Brain microvascular endothelial cell (primary cell): ENCODE measurements around the gene LMAN2.
A peak's percentile ranks its signal among the peaks of the same experiment; 100 is the strongest.

ENCODE experiments used
- DNase-seq: peaks from one replicate; pipeline ENCODE4 v3.0.0-alpha.2; 2020
- H3K27ac ChIP-seq: fragments of 250-450 bp; sonication (Bioruptor Pico); 2 replicates; pipeline ENCODE4 v1.5.1; 2020; ENCODE audit warnings: mild to moderate bottlenecking, moderate library complexity
- H3K27me3 ChIP-seq: fragments of 250-450 bp; sonication (Bioruptor Pico); replicated peaks from 2 replicates; pipeline ENCODE4 v1.5.1; 2020; ENCODE audit warnings: mild to moderate bottlenecking
- H3K36me3 ChIP-seq: fragments of 250-450 bp; sonication (Bioruptor Pico); replicated peaks from 2 replicates; pipeline ENCODE4 v1.5.1; 2020; ENCODE audit warnings: mild to moderate bottlenecking
- H3K4me3 ChIP-seq: 2 replicates; pipeline ENCODE4 v1.5.1; 2011; ENCODE audit warnings: low read depth, mild to moderate bottlenecking, control low read depth, low read length, moderate library complexity
- CTCF ChIP-seq: IDR thresholded peaks from 2 replicates; pipeline ENCODE4 v1.5.1; 2011; ENCODE audit warnings: low read depth, mild to moderate bottlenecking, moderate library complexity, low read length, control low read depth, inconsistent platforms; ENCODE audit errors: missing control alignments
- in situ Hi-C: cut with HindIII; loops from 2 replicates; pipeline ENCODE4 v1.10.0; 2017; ENCODE audit warnings: low sequenced_read_pairs, low pct_ligation_motif_present

LMAN2 gene

DNA sequence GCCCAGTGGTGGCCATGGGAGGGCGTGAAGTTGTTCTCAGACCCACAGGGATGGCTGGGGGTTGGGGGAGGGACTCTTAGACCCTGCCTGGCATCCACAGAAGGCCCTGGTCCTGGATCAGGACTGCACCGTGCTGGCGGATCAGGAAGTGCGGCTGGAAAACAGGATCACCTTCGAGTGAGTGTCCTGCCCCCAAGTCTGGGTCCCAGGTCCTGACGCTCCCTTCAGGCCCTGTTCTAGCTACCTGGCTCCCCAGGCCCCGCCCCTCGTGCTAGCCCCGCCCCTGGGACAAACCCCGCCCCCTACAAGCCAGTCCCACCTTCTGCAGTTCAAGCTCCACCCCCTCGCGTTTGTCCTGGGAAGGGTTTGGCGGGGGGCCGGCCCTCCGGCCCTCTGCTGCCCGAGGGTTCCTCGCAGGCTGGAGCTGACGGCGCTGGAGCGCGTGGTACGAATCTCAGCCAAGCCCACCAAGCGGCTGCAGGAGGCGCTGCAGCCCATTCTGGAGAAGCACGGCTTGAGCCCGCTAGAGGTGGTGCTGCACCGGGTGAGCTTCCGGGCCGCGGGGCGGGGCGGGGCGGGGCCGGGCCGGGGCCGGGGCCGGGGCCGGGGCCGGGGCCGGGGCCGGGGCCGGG is 19.1 kb upstream of the LMAN2 start:
- no peaks in the 10 kb centered on the region for H3K36me3 ChIP-seq
- in situ Hi-C loops, result no loop called here
- DNase-seq, result peak; percentile 87
- TF ChIP-seq CTCF, result peak; percentile 77
- H3K27ac ChIP-seq, result no peak overlapping the region
- no peaks in the 10 kb centered on the region for H3K27me3 ChIP-seq
- peak overlapping the region; percentile 49 for H3K4me3 ChIP-seq

- Histone ChIP-seq H3K27ac (no peak overlapping the region), H3K36me3 (no peaks in the 10 kb centered on the region), H3K4me3 (no peak overlapping the region), H3K27me3 (no peaks in the 10 kb centered on the region)
- TF ChIP-seq CTCF, result no peak
- DNase-seq, result no peak
- in situ Hi-C loops, result no loop called here
These were observed 18.4 kb upstream of the LMAN2 start for GRCh38 chr5:177369645-177370440.

- in situ Hi-C loops, result no loop called here
- DNase-seq, result no peak
- Histone ChIP-seq H3K27me3 (no peaks in the 10 kb centered on the region), H3K27ac (no peak overlapping the region), H3K4me3 (no peak overlapping the region), H3K36me3 (no peaks in the 10 kb centered on the region)
- peak; percentile 76 for TF ChIP-seq CTCF
These were observed 17.6 kb upstream of the LMAN2 start for GRCh38 chr5:177368869-177369644.

GRCh38 chr5:177367981-177368868 is 16.8 kb upstream of the LMAN2 start:
- Histone ChIP-seq H3K4me3 (no peak overlapping the region), H3K36me3 (no peaks in the 10 kb centered on the region), H3K27ac (no peak overlapping the region), H3K27me3 (no peaks in the 10 kb centered on the region)
- TF ChIP-seq CTCF, result no peak
- DNase-seq, result no peak
- in situ Hi-C loops, result no loop called here

DNA sequence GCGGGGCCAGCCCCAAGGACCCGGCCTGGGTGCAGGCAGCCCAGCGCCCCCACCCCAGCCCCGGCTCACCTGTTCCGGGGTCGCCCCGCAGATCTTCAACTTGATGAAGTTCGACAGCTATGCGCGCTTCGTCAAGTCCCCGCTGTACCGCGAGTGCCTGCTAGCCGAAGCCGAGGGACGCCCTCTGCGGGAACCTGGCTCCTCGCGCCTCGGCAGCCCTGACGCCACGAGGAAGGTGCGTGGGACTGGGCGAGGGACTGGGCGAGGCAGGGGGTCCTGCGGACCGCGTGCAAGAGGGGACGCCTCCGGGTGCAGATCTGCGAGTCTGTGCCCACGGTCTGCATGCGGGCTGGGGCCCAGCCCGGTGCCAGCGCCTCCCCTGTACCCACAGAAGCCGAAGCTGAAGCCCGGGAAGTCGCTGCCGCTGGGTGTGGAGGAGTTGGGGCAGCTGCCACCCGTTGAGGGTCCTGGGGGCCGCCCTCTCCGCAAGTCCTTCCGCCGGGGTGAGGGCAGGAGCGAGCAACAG is 15.9 kb upstream of the LMAN2 start:
- no peaks in the 10 kb centered on the region for H3K27me3 ChIP-seq
- in situ Hi-C loops, result no loop called here
- TF ChIP-seq CTCF, result peak; percentile 24
- peak overlapping the region; percentile 52 for H3K4me3 ChIP-seq
- no peak for DNase-seq
- H3K36me3 ChIP-seq, result no peaks in the 10 kb centered on the region
- no peak overlapping the region for H3K27ac ChIP-seq
